GM21737 (cell line): ENCODE measurements around the gene PAPLN.

Experiments
- ATAC-seq: cut with Tn5 transposase; IDR thresholded peaks from one replicate; pipeline ENCODE4 v1.9.1; 2021; ENCODE audit warnings: mild to moderate bottlenecking, moderate library complexity; ENCODE audit not compliant: unreplicated experiment

PAPLN gene

DNA sequence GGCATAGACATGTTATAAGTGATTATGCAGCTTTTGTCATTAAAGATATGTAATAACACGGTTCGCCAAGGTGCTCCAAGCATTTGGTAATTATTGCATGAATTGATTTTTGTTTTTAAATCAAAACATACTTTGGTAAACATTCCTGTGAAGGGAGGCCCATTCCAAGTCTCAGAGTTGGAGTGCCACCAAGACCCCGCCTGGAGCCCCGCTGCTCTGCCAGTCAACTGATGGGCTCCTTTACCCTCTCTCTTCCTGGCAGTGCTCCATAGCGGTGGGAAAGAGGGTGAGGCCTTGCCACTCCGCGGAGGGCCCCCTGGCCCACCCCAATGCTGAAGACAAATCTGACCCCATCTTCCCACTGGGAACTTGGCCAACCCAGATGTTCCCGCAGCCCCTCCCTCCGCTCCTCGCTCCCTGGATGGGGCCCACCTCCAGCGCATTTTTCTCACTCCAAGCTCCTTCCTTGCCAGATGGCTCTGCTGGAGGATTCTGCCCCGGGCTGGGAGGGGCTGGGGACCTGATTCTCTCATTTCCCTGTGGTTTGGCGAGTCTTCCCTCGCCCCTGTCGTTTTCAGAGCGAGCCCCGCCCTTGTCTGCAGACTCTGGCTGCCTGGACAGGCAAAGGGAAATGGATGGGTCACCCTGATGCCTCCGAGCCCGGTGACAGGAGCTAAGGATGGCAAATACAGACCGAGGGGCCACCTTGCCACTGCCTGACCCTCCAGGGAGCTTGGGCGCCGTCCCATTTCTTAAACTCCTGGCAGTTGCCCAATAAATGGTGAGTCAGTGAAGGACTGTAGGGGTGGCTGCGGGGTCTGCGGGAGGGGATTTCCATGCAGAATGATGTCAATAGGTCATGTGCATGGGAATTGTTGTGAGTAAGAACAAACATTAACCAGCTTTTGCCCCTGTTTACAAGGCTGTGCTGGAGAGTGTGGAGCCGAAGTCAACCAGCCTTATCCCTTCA is 9.2 kb upstream of the PAPLN start:
- ATAC-seq = no peak

DNA sequence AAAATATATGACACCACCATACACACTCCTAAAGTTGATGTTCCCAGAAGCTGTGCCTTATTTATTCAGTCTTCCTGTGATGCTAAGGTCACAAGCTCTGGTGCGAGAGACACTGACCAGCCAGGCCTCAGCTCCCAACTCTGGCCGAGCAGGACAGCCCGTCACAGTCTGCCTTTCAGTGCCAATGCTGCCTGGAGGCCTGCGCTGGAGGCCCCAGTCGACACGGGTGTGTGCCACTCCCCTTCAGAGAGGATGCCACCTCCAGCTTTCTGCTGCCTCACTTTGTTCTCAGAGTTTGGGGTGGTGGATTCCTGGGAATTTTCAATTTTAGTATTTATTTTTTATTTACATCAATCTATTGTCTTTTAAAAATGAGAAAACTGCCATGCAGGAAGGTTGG is 7.3 kb upstream of the PAPLN start:
- no peak for ATAC-seq

DNA sequence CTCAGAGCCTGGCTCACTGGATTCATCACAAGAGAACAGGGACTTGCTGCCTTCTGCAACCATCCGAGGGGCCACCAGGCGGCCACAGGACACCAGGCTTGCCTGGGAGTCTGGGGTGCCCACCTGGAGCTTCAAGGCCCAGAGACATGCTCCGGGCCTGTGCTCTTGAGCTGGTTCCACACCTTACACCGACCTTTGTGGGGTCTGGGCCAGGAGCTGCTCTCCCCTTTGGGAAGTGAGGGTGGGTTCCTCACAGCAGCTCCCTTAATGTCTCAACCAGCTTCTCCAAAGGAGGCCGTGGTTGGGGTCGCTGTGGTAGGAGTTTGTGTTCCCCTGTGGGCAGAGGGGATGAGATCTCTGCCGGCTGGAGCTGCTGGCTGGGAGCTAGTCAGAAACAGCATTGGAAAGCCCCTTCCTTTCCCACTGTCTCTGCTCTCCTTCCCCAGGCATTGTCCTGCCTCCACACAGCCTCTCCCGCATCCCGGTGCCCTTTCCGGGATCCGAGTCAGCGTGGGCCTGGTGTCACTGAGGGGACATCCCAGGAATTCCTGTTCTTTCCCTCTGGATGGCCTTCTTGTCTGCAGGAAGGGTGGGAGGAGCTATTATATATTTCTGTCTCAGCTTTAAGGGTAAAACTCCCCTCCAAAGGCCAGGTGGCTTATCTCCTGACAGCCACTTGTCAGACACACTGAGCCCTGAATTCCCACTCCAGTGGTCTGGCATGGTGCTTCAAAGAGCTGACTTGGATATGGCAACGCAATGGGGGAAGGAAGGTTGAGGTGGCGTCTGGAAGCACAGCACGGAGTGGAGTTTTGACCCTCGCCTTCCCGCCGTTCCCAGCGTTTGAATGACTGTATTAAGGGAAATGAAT is 5.1 kb upstream of the PAPLN start:
- ATAC-seq = no peak

DNA sequence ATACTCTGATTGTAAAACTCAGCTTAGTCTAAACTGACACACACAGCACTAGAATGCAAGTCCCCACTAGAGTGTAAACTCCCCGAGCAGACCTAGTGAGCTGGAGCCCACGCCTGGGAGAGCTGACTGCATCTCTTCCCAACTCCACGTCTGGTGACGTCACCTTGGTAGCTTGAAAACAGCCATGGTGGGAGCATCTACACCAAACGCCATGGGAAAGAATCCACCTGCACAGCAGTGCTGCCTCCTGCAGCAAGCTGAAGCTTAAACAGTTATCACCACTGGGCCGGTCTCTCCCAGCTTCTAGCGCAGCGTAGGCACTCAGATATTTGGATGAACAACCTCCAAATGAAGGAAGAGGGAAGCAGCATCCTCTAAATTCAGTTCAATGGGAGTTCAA is 4.3 kb upstream of the PAPLN start:
- no peak for ATAC-seq

DNA sequence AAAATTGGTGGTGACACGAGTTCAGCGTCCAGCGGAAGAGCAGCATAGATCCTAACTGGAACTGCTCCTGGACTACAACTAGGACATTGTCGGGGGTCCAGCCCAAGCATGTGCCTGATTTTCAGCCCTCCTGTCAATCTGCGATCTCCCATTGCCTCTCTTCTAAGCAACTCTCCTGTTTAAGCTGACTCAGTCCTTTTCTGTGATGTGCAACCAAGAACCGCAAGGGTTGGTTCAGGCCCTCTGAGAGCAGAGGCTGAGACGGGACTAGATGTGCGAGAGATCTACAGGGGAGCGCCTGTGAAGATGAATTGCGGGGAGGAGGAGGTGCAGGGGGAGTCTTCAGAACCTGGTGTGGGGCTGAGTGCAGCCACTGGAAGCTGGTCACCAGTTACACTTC is 3.7 kb upstream of the PAPLN start:
- ATAC-seq = no peak

DNA sequence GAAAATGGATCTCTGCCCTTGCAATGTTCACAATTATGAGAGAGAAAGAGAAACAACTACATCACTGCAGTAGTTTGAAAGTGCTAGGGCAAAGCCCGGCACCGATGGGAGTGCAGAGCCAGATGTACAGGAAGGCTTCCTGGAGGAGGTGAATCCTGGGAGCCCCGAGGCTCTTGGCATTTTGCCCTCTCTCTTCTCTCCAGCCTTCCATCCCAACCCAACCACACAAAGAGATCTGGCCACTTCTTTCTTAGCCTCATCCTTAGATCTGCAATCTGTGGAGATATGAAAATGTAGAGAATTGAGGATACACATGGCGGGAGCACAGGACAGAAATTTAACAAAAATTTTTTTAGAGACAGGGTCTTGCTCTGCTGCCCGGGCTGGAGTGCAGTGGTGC is 3.3 kb upstream of the PAPLN start:
- no peak for ATAC-seq

DNA sequence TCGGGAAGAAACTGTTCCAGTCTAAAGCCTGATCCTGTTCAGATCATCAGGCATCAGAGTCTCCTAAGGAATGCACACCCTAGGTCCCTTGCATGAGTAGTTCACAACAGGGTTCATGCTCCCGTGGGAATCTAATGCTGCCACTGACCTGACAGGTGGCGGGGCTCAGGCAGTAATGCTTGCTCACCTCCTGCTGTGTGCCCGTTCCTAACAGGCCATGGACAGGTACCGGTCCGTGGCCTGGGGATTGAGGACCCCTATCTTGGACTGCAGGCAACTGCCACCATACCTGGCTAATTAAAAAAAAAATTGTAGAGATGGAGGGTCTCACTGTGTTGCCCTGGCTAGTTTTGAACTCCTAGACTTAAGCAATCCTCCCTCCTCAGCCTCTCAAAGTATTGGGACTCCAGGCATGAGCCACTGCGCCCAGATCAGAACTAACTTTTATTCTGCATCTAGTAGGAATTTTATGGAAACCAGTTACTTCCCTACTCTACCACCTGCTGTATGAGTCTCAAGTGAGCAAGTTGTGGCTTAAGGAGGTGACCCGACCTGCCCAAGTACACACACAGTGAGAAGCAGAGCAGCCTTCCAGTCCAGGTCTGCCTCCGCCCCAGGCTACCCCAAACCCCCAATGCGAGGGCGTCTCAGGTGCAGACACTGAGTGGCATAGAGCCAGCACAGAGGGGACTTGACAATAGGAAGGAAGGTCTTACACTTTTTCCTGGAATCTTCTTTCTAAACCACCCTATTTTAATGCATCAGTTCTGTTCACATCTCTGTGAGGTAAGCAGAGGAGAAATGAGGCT is 2.5 kb upstream of the PAPLN start:
- ATAC-seq = no peak

DNA sequence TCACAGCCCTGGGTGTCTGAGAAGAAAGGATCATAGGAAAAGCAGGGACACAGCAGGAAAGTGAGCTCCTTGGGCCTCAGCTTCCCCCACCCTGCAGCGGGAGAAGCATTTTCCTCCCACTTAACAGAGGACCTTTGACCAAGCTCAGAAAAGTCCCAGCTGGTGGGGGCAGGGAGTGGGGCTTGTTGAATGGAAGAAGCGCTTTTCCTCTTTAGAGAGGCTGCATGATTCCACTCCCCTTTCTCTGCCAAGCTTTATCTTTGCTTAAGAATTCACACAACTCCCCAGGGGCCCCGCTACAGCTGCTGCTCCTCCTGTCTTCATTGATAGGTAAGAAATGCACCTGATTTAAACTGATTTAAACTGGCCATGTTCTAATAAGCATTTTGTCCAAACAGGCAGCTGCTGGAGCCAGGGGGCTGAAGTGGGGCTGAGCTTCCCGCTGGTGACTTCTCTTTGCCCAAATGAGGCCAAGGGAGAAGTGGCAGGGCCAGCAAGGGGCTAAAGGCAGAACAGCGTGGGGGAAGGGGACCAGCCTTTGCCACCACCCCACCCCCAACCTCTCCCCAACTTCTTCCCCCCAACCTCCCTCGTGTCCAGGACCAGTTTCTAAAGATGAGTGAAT is 1.7 kb upstream of the PAPLN start:
- ATAC-seq = no peak

DNA sequence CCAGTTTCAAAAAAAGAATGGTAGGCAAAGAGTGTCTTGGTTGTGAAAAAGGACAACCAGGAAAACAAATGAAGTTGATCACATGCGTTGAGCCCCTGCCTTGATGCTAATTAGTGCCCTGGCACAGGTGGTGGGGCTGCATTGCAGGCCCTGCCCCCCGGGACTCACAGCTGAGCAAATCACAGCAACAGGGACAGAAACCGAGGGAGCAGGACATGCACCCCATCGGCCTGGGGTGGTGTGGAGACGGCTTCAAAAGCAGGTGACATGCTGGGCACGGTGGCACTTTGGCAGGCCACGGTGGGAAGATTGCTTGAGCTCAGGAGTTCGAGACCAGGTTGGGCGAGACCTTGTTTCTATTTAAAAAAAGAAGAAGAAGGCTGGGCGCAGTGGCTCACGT is 1.1 kb upstream of the PAPLN start:
- ATAC-seq = no peak

DNA sequence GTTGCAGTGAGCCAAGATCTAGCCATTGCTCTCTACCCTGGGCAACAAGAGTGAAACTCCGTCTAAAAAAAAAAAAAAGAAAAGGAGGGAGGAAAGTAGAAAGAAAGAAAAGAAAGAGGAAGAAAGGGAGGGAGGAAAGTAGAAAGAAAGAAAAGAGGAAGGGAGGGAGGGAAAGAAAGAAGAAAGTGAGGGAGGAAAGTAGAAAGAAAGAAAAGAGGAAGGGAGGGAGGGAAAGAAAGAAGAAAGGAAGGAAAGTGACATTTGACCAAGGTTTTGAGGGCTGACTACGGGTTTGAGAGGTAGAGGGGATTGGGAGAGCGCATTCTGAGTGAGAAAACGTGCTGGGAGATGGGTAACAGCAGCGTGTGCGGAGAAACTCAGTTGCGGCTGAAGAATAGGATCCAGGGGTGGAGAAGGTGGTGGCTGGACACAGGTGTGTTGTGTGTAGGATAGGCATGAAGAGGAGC is 521 bp upstream of the PAPLN start:
- ATAC-seq = no peak

DNA sequence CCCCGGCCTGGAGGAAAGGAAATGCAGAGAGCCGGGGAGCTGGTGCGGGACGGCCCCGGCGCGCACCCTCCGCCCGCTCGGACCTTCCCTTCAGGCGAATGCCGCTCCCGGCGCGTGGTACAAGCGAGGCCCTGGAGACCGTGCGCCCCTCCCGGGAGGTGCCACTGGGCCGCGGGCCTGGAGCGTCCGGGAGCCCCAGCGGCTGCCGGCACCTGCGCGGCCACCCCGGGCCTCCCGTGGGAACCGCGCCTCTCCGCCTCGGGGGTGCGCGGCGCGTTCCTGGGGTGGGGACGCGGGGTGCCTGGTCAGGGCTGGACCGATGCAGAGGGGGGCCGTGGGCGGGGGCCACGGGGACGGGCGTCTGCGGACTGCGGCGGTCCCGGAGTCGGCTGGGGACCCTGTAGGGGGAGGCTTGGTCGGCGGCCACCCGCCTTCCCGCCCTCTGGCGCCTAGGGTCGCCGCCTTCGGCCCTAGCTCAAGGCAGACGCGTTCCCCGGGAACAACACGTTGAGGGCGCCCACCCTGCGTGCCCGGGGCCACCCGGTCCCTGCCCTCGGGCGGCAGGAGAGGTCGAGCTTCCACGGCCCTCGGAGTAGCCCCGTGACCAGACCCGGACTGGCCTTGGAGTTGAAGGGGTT is 599 bp downstream of the PAPLN start:
- ATAC-seq = no peak

DNA sequence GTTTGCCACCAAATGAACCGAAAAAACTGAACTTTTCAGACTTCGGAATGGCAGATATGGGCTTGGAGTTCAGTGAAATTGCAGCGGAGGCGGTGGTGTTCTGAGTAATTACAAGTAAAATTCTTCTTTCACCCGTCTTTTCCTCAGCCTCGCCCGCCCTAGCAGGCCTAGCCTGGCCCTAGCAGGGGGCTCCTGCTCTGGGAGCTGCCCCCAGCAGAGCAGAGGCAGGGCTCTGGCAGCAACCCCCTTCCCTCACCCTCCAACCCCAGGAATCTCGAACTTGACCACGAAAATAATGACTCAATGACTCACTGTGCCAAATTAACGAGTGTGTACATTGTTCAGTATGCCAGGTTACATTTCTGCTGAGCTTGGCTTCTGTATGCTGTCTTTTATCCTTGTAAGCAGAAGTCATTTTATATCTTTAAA is 1.1 kb downstream of the PAPLN start:
- no peak for ATAC-seq

DNA sequence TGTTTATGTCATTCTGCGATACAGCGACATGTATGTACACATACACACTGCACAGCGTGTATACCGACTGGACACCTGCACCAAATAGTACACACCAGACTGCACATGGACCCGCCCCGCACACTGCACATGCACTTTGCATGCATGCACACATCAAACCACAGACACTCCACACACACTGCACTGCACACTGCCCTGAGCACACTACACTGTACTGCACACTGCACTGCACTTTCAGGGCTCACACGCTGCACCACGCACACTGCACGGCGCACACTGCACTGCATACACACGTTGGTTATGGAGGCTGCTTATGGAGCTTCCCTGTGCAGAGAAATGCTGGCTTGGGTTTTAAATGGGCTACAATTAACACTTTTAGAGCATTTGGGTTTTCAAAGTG is 1.6 kb downstream of the PAPLN start:
- ATAC-seq = no peak

DNA sequence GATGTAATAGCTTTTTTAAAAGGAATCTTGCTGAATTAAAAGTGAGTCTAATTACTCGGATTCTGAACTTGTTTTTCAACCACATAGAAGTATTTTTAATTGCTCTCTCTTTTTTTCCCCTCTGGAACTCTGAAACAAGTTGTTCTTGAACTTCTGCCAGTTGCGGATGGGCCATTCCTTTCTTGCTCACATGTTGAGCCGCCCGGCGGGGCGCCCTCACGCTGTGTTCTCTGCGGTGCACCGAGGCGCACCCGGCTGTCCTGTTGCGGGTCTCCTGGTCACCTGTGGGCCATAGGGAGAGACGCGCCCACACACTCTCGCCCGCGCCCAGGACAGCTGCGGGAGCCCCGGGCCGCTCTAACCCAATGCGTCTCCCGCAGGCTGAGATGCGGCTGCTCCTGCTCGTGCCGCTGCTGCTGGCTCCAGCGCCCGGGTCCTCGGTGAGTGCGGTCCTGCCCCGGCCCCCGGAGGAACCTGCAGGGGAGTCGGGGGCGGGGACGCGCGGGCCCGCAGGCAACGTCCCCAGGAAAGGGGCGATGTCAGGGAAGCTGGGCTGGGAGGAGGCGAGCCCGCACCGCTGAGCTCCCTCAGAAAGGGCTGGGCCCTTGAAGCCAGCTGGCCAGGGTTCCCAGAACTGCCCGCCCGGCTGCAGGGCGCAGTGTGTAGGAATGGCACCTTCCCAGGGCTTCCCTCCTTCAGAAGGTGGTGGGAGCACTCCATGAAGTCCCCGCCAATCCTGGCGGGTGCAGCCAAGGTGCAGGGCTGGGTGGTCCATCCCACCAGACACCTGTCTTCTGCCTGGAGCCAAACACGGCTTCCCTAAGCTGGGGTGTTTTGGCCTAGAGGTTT is 2.3 kb downstream of the PAPLN start:
- ATAC-seq = no peak

DNA sequence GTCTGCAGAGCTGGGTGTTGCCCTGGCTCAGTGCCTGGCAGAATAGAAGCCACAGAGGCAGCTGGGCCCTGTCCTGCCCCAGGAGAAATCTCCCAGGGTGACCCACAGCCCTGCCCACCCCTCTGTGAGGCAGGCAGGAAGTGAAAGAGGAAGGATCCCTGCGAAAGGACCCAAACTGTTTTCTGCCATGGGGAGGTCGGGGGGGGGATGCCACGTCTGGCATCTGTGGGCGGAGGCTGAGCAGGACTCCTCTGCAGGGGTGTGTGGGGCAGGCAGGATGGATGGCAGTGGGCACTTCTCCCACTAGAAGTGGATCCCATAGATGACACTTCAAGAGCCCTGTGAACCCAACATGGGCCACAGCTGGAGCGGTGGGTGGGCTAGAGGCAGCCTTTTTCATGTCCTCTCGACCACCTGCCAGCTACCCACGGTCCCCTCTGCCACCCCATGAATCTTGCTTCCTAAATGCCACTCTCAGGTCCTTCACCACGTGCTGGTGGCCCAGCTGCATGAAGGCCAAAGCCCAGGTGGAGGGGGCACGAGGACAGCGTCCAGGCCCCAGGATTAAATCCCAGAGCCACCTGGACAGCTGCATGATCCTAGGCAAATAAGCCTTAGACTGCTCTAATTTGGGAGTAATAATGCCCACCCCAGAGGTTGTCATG is 3.6 kb downstream of the PAPLN start:
- no peak for ATAC-seq

DNA sequence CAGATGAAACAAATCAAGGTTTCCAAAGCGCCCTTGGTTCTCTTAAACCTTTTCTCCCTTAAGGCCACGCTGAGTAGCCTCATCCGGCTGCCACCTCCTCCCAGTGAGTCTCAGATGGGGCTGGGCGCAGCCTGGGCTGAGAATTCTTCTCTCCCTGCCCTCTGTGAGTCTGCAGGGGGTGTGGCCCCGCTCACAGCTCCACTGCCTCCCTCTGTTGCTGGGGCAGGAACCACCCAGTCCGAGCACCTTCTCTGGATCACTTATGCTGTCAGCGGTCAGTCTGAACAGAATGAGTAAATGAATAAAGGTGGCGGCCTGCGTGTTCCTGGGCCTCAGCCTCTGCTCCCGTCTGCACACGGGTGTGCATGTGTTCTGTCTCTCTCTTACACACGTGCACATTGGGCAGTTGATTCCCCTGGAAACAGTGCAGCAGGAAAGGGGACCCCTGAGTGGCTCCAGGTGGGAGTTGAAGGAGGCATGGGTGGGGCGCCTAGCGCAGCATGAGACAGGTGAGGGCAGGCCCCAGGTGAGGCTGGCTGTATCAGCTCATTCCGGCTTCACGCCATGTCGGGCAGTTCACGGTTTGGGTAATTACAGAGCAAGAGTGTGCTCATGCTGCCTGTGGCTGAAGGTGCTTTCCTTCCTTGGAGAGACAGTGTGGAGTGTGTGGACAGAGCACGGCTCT is 4.3 kb downstream of the PAPLN start:
- no peak for ATAC-seq

DNA sequence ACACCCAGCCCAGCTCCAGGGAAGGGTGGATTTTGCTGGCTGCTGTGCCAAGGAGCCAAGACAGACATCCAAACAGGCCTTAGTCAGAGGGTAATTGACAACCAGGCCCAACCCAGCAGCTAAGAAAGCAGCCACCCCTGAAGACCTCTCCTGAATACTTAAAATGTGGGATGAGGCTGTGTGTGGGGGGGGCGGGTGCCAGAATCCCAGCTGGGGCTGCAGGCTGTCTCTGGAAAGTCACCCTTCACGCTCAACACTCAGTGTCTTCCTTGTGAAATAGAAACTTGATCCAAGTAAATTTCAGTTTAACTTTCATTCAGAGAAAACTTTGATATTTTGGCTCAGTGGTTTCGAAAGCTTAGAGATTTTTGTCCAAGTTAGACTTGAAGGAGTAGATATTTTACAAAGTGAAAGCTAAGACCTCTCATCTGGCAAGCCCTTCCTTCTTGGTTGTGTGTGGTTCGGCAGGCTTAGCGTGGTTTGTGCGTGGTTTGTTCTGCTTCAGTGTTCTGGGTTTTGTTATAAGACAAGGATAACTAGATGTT is 5.1 kb downstream of the PAPLN start:
- ATAC-seq = no peak

DNA sequence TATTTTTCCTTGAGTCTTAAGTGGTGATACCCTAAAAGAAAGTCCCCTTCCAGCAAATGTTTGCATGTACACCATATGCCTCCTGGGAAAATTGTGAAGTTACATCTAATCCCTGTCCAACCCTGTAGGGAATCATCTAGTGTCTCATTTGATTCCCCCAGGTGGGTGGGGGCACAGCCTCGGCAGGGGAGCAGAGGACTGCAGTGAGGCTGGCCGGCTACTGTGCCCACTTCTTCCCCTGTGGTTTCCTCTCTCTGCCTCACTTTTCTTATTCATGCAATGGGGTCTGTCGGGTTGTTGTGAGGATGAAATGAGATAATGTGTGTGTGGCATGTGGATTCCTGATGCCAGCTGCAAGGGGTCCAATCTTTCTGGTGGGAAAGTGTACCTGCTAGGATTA is 6.0 kb downstream of the PAPLN start:
- no peak for ATAC-seq
